Kidney (tissue), 14 donors: Measurements from ENCODE around the gene CTIF. TPM values are rescaled to one million over a fixed set of nuclear protein-coding genes. Genes with fewer than 3 reads are reported as not detected.

ENCODE experiments used
- DNase-seq, 5 donors: peaks; one replicate each; pipeline ENCODE4 v3.0.0-alpha.2; 2013 to 2020
- FAIRE-seq: peaks from 2 replicates; lab custom pipeline; 2012; peaks lifted over from hg19 to GRCh38; lab: Jason Lieb, UNC
- H3K27ac ChIP-seq, 2 donors: one replicate each; pipeline ENCODE4 v1.7.0; 2013; ENCODE audit warnings: low read depth in 2 of 2, low read length in 2 of 2, inconsistent platforms in 1 of 2
- H3K27me3 ChIP-seq: one replicate; pipeline ENCODE4 v1.7.1; 2013; ENCODE audit warnings: low read length, inconsistent platforms; ENCODE audit not compliant: control insufficient read depth, insufficient read depth
- H3K36me3 ChIP-seq, 3 donors: one replicate each; pipeline versions ENCODE4 v1.7.0 to v1.7.1; 2013; ENCODE audit warnings: low read length in 3 of 3, control low read depth in 1 of 3, inconsistent platforms in 1 of 3; ENCODE audit not compliant: insufficient read depth in 3 of 3, control insufficient read depth in 2 of 3
- H3K4me1 ChIP-seq, 3 donors: one replicate each; pipeline versions ENCODE4 v1.7.0 to v1.7.1; 2013; ENCODE audit warnings: low read length in 3 of 3, inconsistent platforms in 1 of 3, low read depth in 1 of 3; ENCODE audit not compliant: control insufficient read depth in 2 of 3, insufficient read depth in 2 of 3
- H3K4me3 ChIP-seq, 3 donors: one replicate each; pipeline versions ENCODE4 v1.7.0 to v1.8.1; 2013; ENCODE audit warnings: low read length in 3 of 3, control low read depth in 1 of 3, inconsistent platforms in 1 of 3
- H3K9ac ChIP-seq, 3 donors: one replicate each; pipeline versions ENCODE4 v1.7.0 to v1.7.1; 2013; ENCODE audit warnings: low read length in 3 of 3, control low read depth in 1 of 3, inconsistent platforms in 1 of 3
- H3K9me3 ChIP-seq, 3 donors: one replicate each; pipeline versions ENCODE4 v1.7.0 to v1.7.1; 2013; ENCODE audit warnings: low read length in 3 of 3, control low read depth in 1 of 3, inconsistent platforms in 1 of 3; ENCODE audit not compliant: control insufficient read depth in 2 of 3, insufficient read depth in 1 of 3
- intact Hi-C: fragments of 100-400 bp; cut with DNase I; formaldehyde crosslinking; loops from one replicate; pipeline ENCODE4 v1.11.1; 2022
- polyA plus RNA-seq: library from polyadenylated mRNA; stranded (reverse); fragments of 350-450 nt; fragmentation: Illumina TruSeq; extraction: RNeasy Lipid Tissue Mini Kit (QIAGEN cat#74804); gene quantifications from one replicate; pipeline ENCODE4 v1.2.3, GENCODE V29; 2014; ENCODE audit warnings: low read depth, low replicate concordance; ENCODE audit not compliant: insufficient read depth
- total RNA-seq: library from RNA; stranded (reverse); fragmentation: NEBNext Ultra II Directional; extraction: Animal tissue kit (Norgen Biotek cat#: 25700); gene quantifications from one replicate; pipeline ENCODE4 v1.2.1, GENCODE V29; 2021
- TF ChIP-seq, protein P1 (sequence below): IDR thresholded peaks from 3 replicates; pipeline ENCODE4 v1.5.1; 2012; ENCODE audit warnings: mild to moderate bottlenecking, moderate library complexity, borderline replicate concordance; ENCODE audit not compliant: insufficient read depth; ENCODE audit errors: extremely low read depth
- donor health status: control.
- donor health status: control.
- donor health status: control.
- donor health status: control.
- donor health status: control.
- donor health status: DM: yes; HTN: yes; CAD: no.
- donor health status: Normal renal cell carcinoma (clear cell type).

Gene CTIF
- total and polyA plus RNA-seq, 2 donors from 2014 or later, result 37.3 to 41.9 TPM

DNA sequence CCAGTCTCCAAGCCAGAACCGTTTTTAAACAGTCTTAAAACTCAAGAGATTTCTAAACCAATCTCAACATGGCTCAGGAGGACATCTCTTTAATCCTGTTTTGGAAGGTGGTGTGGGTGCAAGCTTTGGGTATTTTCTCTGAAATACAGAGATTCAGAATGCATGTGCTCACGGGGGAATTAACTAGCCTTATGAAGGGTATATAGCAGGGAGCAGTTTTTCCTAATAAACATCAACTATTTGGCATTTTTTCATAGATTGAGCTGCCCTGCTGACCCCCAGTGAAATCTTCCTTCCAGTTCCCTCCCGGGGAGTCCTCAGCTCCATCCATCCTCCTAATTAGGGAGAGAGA is 289.3 kb downstream of the CTIF start:
- Histone ChIP-seq H3K4me3 (peak overlapping the region in 2 of 3 donors; percentile 4 to 45), H3K27ac (peak overlapping the region; percentile 71 to 76), H3K27me3 (no peaks in the 10 kb centered on the region), H3K9me3 (peaks cover 0 to 4% (median 0%) of the 10 kb centered on the region in 3 donors), H3K36me3 (no peaks in the 10 kb centered on the region), H3K9ac (peak overlapping the region; percentile 10 to 33 (median 13)), H3K4me1 (peaks cover 23 to 37% (median 35%) of the 10 kb centered on the region in 3 donors)
- intact Hi-C loops, result no loop called here
- peak in 1 of 5 donors; percentile 40 for DNase-seq
- TF ChIP-seq, protein P1, sequence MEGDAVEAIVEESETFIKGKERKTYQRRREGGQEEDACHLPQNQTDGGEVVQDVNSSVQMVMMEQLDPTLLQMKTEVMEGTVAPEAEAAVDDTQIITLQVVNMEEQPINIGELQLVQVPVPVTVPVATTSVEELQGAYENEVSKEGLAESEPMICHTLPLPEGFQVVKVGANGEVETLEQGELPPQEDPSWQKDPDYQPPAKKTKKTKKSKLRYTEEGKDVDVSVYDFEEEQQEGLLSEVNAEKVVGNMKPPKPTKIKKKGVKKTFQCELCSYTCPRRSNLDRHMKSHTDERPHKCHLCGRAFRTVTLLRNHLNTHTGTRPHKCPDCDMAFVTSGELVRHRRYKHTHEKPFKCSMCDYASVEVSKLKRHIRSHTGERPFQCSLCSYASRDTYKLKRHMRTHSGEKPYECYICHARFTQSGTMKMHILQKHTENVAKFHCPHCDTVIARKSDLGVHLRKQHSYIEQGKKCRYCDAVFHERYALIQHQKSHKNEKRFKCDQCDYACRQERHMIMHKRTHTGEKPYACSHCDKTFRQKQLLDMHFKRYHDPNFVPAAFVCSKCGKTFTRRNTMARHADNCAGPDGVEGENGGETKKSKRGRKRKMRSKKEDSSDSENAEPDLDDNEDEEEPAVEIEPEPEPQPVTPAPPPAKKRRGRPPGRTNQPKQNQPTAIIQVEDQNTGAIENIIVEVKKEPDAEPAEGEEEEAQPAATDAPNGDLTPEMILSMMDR, result no peak
- no peak for FAIRE-seq

DNA sequence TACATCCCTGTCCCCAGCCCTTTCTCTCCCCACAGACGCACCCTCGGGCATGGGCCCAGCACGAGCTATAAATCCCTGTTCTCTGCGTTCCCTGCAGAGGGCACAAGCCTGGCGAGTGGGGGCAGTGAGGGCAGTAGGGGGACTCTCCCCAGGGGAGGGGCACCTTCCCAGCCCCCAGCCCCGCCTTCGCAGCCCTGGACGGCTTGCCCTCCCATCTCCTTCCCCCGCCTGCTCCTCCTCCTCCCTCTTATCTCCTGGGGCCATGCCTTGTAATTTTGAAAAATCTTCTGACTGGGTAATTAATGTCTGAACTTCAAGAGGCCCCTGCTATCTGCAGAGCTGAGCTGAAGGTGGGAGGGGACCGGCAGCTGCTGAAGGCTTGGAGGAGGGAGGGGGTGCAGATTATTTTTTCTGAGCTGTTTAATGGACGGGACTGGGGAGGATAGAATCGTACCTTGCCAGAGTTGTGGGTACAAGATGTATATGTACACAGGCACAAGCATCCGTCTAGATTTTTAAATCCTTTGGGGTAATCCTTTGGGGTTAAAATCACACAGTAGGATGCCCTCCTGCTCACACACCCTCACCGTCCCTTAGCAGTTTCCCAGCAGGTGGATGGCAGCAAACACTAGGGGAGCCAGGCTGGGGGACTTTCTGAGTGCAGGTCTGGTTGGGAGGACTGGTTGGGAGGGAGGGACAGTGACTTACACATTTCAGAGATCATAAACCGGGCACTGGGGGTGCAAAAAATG is 290.0 kb downstream of the CTIF start:
- DNase-seq (peak; percentile 77 to 86 (median 81)), FAIRE-seq (no peak)
- Histone ChIP-seq H3K9ac (peak overlapping the region in 1 of 3 donors; percentile 10), H3K27me3 (no peaks in the 10 kb centered on the region), H3K9me3 (no peaks in the 10 kb centered on the region), H3K4me1 (peaks cover 23 to 42% (median 35%) of the 10 kb centered on the region in 3 donors), H3K36me3 (no peaks in the 10 kb centered on the region), H3K4me3 (peak overlapping the region in 1 of 3 donors; percentile 45), H3K27ac (peak overlapping the region; percentile 71 to 76)
- intact Hi-C loops, result no loop called here
- TF ChIP-seq, protein P1, result no peak

DNA sequence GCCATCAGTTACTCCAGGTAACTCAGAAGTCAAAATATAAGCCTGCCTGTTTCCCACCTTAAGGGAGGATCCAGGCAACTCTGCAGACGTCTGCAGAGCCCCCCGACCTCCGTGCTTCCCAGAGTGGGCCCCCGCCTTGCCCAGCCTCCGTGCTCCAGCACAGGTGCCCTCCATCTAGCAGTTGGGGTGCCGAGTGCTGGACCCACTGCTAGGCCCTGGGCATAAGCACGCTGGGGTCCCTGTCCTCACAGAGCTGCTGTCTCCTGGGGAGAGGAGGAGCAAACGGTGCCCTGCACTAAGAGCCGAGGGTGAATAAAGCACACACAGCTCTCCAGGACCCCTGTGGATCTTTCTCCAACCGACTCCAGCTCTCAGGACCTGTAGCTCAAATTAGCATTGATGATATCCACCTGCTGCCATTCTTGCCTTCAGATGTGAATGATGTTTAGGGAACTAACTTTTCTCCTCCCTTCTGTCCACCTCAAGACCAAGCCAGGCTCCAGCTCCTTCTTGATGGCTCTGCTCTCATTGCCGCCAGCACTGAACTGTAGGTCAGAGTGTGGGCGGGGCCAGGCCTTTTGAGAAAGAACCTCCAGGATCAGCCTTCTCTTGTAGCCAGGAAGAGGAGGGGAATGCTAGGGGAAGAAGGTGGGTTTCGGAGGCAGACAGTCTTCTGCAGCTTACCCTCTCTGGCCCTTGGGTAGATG is 290.8 kb downstream of the CTIF start:
- DNase-seq (peak; percentile 78 to 88 (median 85)), FAIRE-seq (no peak)
- Histone ChIP-seq H3K9me3 (no peaks in the 10 kb centered on the region), H3K4me3 (no peak overlapping the region), H3K27ac (peak overlapping the region; percentile 28 to 76), H3K4me1 (peaks cover 26 to 43% (median 35%) of the 10 kb centered on the region in 3 donors), H3K36me3 (no peaks in the 10 kb centered on the region), H3K27me3 (no peaks in the 10 kb centered on the region), H3K9ac (peak overlapping the region in 1 of 3 donors; percentile 10)
- TF ChIP-seq, protein P1, result no peak
- intact Hi-C loops, result loop anchor here (10.0 kb wide), 1 partner anchor 65 kb away; no protein-coding TSS in a partner anchor
